Neuronal stem cell (in vitro differentiated cells): ENCODE data around the gene C6orf132.
A peak's percentile ranks its signal among the peaks of the same experiment; 100 is the strongest.

Experiments used
- DNase-seq: peaks from one replicate; pipeline ENCODE4 v3.0.0-alpha.2; 2013; ENCODE audit warnings: low spot score
- H2AFZ ChIP-seq: one replicate; pipeline ENCODE4 v1.6.1; 2013; ENCODE audit warnings: mild to moderate bottlenecking, low read length, inconsistent platforms
- H2AK5ac ChIP-seq: 2 replicates; pipeline ENCODE4 v1.6.1; 2013; ENCODE audit warnings: low read depth, mild to moderate bottlenecking, inconsistent platforms, low read length, moderate library complexity, mixed read lengths
- H2BK120ac ChIP-seq: 2 replicates; pipeline ENCODE4 v1.6.1; 2013; ENCODE audit warnings: low read depth, mild to moderate bottlenecking, inconsistent platforms, low read length, moderate library complexity, mixed read lengths
- H2BK12ac ChIP-seq: one replicate; pipeline ENCODE4 v1.6.1; 2013; ENCODE audit warnings: low read length, inconsistent platforms
- H2BK15ac ChIP-seq: 2 replicates; pipeline ENCODE4 v1.6.1; 2013; ENCODE audit warnings: mild to moderate bottlenecking, low read length, inconsistent platforms, mixed read lengths
- H2BK5ac ChIP-seq: one replicate; pipeline ENCODE4 v1.6.1; 2013; ENCODE audit warnings: inconsistent platforms, mild to moderate bottlenecking, low read length, moderate library complexity
- H3K14ac ChIP-seq: one replicate; pipeline ENCODE4 v1.6.1; 2013; ENCODE audit warnings: low read length, inconsistent platforms
- H3K18ac ChIP-seq: 2 replicates; pipeline ENCODE4 v1.6.1; 2013; ENCODE audit warnings: low read length, inconsistent platforms
- H3K23ac ChIP-seq: 2 replicates; pipeline ENCODE4 v1.6.1; 2013; ENCODE audit warnings: low read depth, mild to moderate bottlenecking, mixed read lengths, low read length, inconsistent platforms; ENCODE audit not compliant: poor library complexity
- H3K27ac ChIP-seq: replicated peaks from 3 replicates; pipeline ENCODE4 v1.5.1; 2013; ENCODE audit warnings: low read length, inconsistent platforms
- H3K27me3 ChIP-seq, 3 experiments: 2 replicates each; pipeline ENCODE4 v1.6.1; 2013; ENCODE audit warnings: low read length in 3 of 3, mild to moderate bottlenecking in 2 of 3, inconsistent platforms in 1 of 3, low read depth in 1 of 3, mixed read lengths in 1 of 3, moderate library complexity in 1 of 3; ENCODE audit not compliant: control insufficient read depth in 3 of 3, insufficient read depth in 3 of 3
- H3K36me3 ChIP-seq, 2 donors: replicated peaks in 1 of 2; 2 replicates each; pipeline ENCODE4 v1.6.1; 2013; ENCODE audit warnings: low read length in 2 of 2; ENCODE audit not compliant: control insufficient read depth in 2 of 2, insufficient read depth in 2 of 2
- H3K4ac ChIP-seq: 2 replicates; pipeline ENCODE4 v1.6.1; 2013; ENCODE audit warnings: inconsistent platforms, mild to moderate bottlenecking, low read length, moderate library complexity
- H3K4me1 ChIP-seq, 2 donors: 1 replicate in 1 of 2; 2 replicates in 1 of 2; pipeline ENCODE4 v1.6.1; 2013; ENCODE audit warnings: low read length in 2 of 2, low read depth in 1 of 2; ENCODE audit not compliant: control insufficient read depth in 2 of 2, insufficient read depth in 1 of 2
- H3K4me2 ChIP-seq: one replicate; pipeline ENCODE4 v1.6.1; 2013; ENCODE audit warnings: mild to moderate bottlenecking, low read length, inconsistent platforms; ENCODE audit not compliant: insufficient read depth, poor library complexity, severe bottlenecking
- H3K4me3 ChIP-seq, 2 donors: 2 replicates each; pipeline ENCODE4 v1.5.1; 2013; ENCODE audit warnings: low read length in 2 of 2, mild to moderate bottlenecking in 2 of 2, inconsistent platforms in 1 of 2, moderate library complexity in 1 of 2
- H3K79me1 ChIP-seq: one replicate; pipeline ENCODE4 v1.6.1; 2013; ENCODE audit warnings: low read depth, mild to moderate bottlenecking, inconsistent platforms, low read length, moderate library complexity
- H3K9ac ChIP-seq: one replicate; pipeline ENCODE4 v1.6.1; 2013; ENCODE audit warnings: mild to moderate bottlenecking, low read depth, low read length, inconsistent platforms; ENCODE audit not compliant: poor library complexity
- H3K9me3 ChIP-seq, 2 donors: replicated peaks in 1 of 2; 2 replicates each; pipeline versions ENCODE3 to v1.6.1; 2013; ENCODE audit warnings: low read length in 2 of 2, mild to moderate bottlenecking in 2 of 2, inconsistent platforms in 1 of 2, low read depth in 1 of 2, mixed read lengths in 1 of 2, moderate library complexity in 1 of 2; ENCODE audit not compliant: control insufficient read depth in 2 of 2, insufficient read depth in 1 of 2
- H4K8ac ChIP-seq: one replicate; pipeline ENCODE4 v1.6.1; 2013; ENCODE audit warnings: low read depth, mild to moderate bottlenecking, inconsistent platforms, low read length, moderate library complexity
- H4K91ac ChIP-seq: one replicate; pipeline ENCODE4 v1.6.1; 2013; ENCODE audit warnings: low read length, low read depth, mild to moderate bottlenecking, inconsistent platforms; ENCODE audit not compliant: poor library complexity
- WGBS, 2 donors: extraction: QIAGEN DNeasy Blood & Tissue Kit; methylation state at CpG; one replicate each; pipeline ENCODE4 v1.1.7; 2013; ENCODE audit warnings: missing lambda C conversion rate in 2 of 2, mixed read lengths in 1 of 2; ENCODE audit not compliant: insufficient read length in 2 of 2, insufficient replicate concordance in 1 of 2; ENCODE audit errors: extremely low coverage in 2 of 2; 5-methylcytosine and 5-hydroxymethylcytosine counted together

The C6orf132 gene

DNA sequence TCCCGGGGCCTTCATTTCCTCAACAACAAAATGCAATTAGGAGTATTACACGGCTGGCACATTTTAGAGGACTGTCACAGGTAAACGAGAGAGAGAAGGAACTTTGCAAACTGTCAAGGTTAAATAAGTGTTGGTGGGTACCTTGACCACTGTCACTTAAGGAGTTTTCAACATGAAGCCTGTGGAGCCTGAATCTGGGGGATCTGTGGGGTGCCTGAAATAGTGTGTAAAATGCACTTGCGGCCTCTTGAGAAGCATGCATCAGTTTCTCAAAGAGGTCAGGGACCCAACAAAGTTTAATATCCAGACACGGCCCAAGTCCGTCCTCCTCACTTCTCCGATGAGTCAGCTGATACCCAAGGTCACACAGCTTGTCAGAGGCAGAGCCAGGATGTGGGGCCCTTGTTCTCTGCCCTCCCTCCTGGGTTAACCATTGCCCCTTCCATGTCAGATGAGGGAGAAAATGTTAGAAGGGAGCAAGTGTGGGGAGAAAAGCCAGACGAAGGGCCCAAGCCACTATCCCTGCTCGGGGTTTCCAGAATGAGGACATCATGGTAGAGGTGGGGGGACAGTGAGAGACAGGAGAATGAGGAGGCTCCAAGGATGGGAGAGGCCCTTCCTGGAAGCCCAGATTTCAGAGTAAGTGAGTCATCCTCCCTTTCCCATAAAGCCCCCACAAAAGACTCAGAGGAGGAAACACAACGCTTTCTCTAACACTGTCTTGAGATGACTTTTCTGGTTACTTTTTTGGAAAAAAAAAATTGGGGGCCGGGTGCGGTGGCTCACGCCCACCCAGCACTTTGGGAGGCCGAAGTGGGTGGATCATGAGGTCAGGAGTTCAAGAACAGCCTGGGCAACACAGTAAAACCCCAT is 42.2 kb downstream of the C6orf132 start:
- no CpG with 5 or more reads among the region's 14 CpGs for WGBS, 2 donors
- H3K27ac ChIP-seq: no peak overlapping the region

DNA sequence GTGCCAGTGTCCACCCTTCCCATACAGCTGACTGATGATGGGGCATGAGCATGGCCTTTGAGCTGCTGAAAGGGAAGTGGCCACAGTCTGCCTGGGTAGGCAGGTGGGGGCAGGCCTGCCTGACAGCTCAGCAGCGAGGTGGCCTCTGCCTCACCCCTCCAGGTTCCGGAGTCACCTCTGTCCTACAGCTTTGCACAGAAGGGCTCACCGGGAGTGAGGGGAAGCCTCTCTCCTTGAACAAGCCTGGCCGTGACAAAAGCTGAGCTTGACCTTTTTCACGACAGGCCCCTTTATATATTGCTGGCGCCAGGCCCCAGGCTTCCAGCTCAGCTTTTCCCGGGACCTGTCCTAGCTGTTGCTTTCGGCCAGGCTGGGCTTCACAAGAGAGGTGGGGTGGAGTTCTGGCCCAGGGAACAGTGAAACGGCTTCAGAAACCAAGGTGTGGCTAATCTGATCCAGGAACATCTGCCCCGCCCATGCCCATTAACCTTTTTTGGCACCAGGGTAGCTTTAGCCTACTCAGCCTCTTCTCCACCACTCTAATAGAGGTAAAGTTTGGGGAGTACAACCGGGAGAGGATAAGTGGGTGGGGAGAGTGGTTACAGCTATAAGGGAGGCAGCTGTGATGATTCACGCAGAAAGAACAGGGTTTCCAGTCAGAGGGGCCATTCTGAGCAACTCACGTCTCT is 42.9 kb downstream of the C6orf132 start:
- no peak overlapping the region for H2BK15ac ChIP-seq
- H3K18ac ChIP-seq: no peak overlapping the region
- H2AFZ ChIP-seq: peak overlapping the region; percentile 72
- H3K27ac ChIP-seq: no peak overlapping the region
- H4K91ac ChIP-seq: no peak overlapping the region
- no peak overlapping the region for H2BK5ac ChIP-seq
- H2AK5ac ChIP-seq: no peak overlapping the region
- no peak overlapping the region for H2BK120ac ChIP-seq
- peak overlapping the region; percentile 69 for H3K23ac ChIP-seq
- DNase-seq: no peak
- H3K9me3 ChIP-seq: no peaks in the 10 kb centered on the region
- H3K4me3 ChIP-seq: no peak overlapping the region
- peak overlapping the region; percentile 68 for H3K9ac ChIP-seq
- H3K14ac ChIP-seq: no peak overlapping the region
- no peaks in the 10 kb centered on the region for H3K79me1 ChIP-seq
- no peaks in the 10 kb centered on the region for H3K36me3 ChIP-seq
- H3K4ac ChIP-seq: no peak overlapping the region
- H3K27me3 ChIP-seq: peaks cover 0 to 18% (median 0%) of the 10 kb centered on the region in 3 experiments
- peaks cover 4 to 5% of the 10 kb centered on the region in 2 donors for H3K4me1 ChIP-seq
- H4K8ac ChIP-seq: no peak overlapping the region
- no peak overlapping the region for H3K4me2 ChIP-seq
- WGBS, 2 donors: no CpG with 5 or more reads among the region's 13 CpGs
- H2BK12ac ChIP-seq: no peak overlapping the region

More for the DNA sequence above, 42.2 kb downstream of the C6orf132 start:
- H2BK12ac ChIP-seq: no peak overlapping the region
- H4K91ac ChIP-seq: no peak overlapping the region
- no peak overlapping the region for H2BK120ac ChIP-seq
- no peak for DNase-seq
- no peak overlapping the region for H3K23ac ChIP-seq
- H3K4ac ChIP-seq: no peak overlapping the region
- no peaks in the 10 kb centered on the region for H3K79me1 ChIP-seq
- no peak overlapping the region for H3K18ac ChIP-seq
- no peak overlapping the region for H4K8ac ChIP-seq
- no peaks in the 10 kb centered on the region for H3K9me3 ChIP-seq
- no peaks in the 10 kb centered on the region for H3K36me3 ChIP-seq
- no peak overlapping the region for H2AK5ac ChIP-seq
- peaks cover 5% of the 10 kb centered on the region in 2 donors for H3K4me1 ChIP-seq
- no peak overlapping the region for H2BK15ac ChIP-seq
- no peak overlapping the region for H3K14ac ChIP-seq
- H3K27me3 ChIP-seq: peaks cover 0 to 18% (median 3%) of the 10 kb centered on the region in 3 experiments
- no peak overlapping the region for H3K9ac ChIP-seq
- H3K4me2 ChIP-seq: no peak overlapping the region
- no peak overlapping the region for H3K4me3 ChIP-seq
- H2AFZ ChIP-seq: peak overlapping the region; percentile 72
- no peak overlapping the region for H2BK5ac ChIP-seq

DNA sequence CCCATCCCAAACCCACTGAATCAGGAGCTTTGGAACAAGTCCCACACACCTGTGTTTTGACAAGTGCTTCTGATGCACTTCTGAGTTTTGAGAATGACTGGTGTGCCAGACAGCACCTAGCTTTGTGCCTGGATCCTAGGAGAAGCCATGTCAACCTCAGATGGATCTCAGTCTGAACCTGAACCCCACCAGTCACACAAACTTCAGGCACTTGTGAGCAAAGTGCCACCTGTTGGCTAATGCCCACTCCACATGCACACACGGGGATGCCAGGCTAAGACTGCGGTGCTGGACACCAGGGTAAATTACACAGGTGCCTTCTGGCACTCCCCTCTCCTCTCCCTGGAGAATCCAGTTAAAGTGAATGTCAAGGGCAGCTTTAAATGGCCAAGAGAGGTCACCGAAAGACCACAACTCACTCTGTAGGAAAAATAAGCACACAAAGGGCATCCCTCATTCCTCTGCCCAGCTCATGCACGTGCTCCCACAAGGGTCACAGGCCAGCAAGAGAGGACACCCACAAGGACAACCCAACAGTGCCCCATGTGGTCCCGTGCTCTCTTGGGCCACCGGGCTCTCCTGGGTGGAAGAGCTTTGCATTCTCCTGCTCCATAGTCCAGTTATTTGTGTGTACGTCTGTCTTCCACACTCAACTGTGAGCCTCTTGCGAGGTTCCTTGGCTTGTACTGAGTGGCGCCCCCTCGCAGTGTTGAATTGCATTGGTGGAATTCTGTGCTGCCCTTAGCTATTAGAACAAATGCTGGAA is 46.5 kb downstream of the C6orf132 start:
- Histone ChIP-seq H3K4me3 (no peak overlapping the region), H3K4ac (no peak overlapping the region), H2BK15ac (no peak overlapping the region), H4K8ac (no peak overlapping the region), H3K9ac (no peak overlapping the region), H2AFZ (no peak overlapping the region), H3K9me3 (no peaks in the 10 kb centered on the region), H4K91ac (no peak overlapping the region), H3K4me2 (no peak overlapping the region), H2BK12ac (no peak overlapping the region), H3K27me3 (peaks cover 0 to 10% (median 0%) of the 10 kb centered on the region in 3 experiments), H3K4me1 (peaks cover 2 to 5% of the 10 kb centered on the region in 2 donors), H2BK5ac (no peak overlapping the region), H3K27ac (no peak overlapping the region), H2BK120ac (no peak overlapping the region), H3K36me3 (no peaks in the 10 kb centered on the region), H3K18ac (no peak overlapping the region), H3K79me1 (no peaks in the 10 kb centered on the region), H2AK5ac (no peak overlapping the region), H3K23ac (no peak overlapping the region), H3K14ac (no peak overlapping the region)
- no peak for DNase-seq
- WGBS, 2 donors: no CpG with 5 or more reads among the region's 10 CpGs
